ENCODE measurements around the gene GPR149.

Gene GPR149

DNA sequence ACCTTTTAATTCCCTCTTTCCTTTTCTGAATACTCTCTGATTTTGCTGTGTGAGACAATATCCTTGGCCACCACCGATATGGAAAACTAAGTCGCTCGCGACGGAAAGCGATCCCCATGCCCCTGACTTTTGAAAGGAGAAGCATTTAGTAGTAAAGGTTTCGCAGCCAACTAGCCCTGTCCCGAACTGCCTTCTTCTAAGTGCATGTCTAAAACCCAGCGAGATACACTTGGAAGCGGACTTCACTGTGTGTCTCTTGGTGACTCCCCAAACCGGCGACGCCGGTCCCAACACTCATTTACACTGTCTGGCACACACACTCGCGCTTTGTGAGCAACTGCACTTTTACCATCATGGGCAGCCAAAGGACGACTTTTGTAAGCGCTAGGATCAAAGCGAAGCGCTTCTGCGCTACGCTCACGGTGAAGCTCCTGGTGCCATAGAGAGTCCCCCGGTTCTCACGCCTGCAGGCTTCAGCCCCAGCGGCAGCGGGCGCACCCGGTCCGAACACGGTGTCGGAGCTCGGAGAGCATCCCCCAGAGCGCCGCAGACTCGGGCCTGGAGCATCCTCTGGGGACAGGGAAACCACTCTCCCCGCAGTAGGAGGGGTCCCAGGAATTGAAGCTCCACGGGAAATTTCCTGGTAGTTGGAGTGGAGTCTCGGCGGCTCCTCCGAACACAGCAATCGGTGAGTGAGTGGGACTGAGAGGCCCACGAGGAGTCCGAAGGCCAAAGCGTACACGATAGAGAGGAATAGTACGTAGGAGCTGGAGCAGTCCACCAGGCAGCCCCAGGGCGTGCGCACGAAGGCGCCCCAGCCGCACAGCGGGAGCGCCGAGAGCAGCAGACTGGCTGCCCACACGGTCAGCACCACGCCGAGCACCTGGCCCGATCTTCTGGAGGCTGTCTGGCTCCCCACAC is 1.4 kb downstream of the GPR149 start:
- TF ChIP-seq, protein P1, sequence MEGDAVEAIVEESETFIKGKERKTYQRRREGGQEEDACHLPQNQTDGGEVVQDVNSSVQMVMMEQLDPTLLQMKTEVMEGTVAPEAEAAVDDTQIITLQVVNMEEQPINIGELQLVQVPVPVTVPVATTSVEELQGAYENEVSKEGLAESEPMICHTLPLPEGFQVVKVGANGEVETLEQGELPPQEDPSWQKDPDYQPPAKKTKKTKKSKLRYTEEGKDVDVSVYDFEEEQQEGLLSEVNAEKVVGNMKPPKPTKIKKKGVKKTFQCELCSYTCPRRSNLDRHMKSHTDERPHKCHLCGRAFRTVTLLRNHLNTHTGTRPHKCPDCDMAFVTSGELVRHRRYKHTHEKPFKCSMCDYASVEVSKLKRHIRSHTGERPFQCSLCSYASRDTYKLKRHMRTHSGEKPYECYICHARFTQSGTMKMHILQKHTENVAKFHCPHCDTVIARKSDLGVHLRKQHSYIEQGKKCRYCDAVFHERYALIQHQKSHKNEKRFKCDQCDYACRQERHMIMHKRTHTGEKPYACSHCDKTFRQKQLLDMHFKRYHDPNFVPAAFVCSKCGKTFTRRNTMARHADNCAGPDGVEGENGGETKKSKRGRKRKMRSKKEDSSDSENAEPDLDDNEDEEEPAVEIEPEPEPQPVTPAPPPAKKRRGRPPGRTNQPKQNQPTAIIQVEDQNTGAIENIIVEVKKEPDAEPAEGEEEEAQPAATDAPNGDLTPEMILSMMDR (IDR thresholded peaks at IDR 0.05; ENCODE audit: low read depth, low read length, missing control alignments), result no peak
- H3K4me3 ChIP-seq (replicated peaks; ENCODE audit: low read depth, low read length), result no peak overlapping the region
- no peak for DNase-seq (ENCODE audit: extremely low read depth, low read depth)

DNA sequence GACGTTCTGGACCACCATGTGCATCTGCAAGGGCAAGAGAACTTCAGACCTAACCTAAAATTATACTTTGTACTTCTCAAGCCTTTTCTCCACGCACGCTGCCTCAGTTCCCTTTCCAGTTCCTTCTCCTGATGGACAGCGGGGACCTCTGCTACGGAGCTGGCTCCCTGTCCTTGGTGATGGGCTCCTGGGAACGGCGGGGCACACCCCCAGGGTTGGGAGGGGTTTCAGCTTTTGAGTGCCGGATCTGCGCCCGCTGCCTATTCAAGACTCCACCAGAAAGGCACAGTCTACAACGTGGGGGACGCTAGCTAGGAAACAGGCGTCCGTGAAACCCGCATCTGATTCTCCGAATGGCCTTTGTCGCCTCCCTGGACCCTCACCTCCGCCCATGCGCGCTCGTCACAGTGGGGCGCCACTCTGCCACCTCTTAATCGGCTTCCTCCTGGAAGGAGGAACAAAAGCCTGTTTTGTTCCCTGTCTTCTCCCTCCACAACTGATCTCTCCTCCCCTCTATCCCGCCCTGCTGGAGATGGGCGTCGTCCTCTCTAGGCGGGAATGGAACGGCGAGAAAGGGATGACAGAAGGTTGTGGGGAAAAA is 2.2 kb downstream of the GPR149 start:
- DNase-seq (ENCODE audit: extremely low read depth, low read depth), result no peak
- no peak overlapping the region for H3K4me3 ChIP-seq (replicated peaks; ENCODE audit: low read depth, low read length)
- TF ChIP-seq, protein P1 (IDR thresholded peaks at IDR 0.05; ENCODE audit: low read depth, low read length, missing control alignments), result no peak

DNA sequence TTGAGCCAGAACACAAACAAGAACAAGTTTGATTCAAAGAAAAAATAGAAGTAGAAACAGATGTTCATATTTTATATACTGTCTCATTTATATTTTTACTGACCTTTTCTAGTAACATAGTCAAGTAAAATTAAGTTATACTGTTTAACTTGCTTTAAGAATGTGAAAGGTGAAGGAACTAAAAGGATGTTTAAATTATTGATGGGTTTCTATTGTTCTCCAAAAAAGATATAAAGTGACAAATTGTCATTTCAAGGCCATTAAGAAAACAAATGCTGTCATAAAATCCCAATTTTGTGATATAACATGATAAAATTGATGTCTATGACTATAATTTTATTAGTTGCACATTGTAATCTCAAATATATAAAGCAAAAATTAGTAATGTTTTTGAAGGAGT is 7.3 kb downstream of the GPR149 start:
- TF ChIP-seq, protein P1 (IDR thresholded peaks at IDR 0.05; ENCODE audit: low read depth, low read length, missing control alignments), result no peak
- no peak for DNase-seq (ENCODE audit: extremely low read depth, low read depth)

DNA sequence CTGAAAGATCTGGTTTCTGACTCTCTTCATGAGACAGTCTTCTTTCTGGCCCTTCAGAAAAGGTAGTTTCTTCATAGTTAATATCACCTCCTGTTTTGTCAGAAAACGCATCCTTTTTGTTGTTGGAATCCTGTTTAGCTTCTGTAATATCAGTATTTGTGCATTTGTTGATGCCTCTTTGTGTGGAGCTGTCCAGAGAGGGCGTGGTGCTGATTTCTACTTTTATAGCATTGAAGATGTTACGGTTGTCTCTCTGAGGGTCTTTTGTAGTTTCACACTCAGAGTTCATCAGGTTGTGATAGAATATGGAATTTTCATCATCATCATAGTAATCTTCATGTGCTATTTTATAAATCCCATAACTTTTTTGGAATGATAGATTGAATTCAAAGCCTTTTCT is 8.9 kb downstream of the GPR149 start:
- TF ChIP-seq, protein P1 (IDR thresholded peaks at IDR 0.05; ENCODE audit: low read depth, low read length, missing control alignments), result no peak
- DNase-seq (ENCODE audit: extremely low read depth, low read depth), result no peak
- H3K4me3 ChIP-seq (replicated peaks; ENCODE audit: low read depth, low read length), result no peak overlapping the region

More for the DNA sequence above, 7.3 kb downstream of the GPR149 start:
- no peak overlapping the region for H3K4me3 ChIP-seq (replicated peaks; ENCODE audit: low read depth, low read length)

DNA sequence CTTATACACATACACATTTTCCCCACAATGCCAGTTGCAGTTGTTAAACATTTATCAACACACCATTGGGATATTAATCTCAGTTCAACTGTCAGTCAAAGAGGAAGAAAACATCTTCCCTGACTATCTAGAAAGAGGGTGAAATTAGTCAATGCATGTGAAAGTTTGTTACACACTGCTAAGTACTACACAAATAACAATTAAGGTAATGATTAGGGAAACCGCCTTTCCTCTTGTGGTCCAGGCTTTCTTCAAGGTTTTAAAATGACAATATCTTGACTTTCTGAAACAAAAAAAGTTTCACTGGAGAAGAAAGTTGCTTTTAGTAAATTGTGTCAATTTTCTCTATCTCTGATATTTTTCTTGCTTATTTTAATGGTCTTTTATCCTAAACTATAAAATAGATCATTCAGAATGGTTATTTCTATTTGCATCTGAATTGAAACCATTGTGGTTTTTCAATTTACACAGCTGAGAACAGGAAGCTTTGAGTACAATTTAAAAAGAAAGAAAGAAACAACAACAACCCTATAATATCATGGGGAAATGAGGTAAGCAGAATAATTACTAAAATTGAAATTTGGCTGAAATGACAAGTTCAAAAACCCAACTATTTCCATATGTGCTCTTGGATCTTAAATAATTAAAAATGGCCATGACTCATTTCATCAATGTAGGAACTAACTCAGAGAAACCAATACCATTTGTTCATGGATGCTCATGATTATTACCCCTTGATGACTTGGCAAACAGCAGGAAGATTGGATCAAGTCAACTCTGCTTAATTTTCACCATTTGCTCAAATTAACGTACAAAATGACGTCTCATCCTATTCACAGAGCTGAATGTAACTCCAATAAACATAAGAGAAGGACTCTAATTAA is 31.7 kb downstream of the GPR149 start:
- TF ChIP-seq, protein P1 (IDR thresholded peaks at IDR 0.05; ENCODE audit: low read depth, low read length, missing control alignments), result no peak
- H3K4me3 ChIP-seq (replicated peaks; ENCODE audit: low read depth, low read length), result no peak overlapping the region
- no peak for DNase-seq (ENCODE audit: extremely low read depth, low read depth)

DNA sequence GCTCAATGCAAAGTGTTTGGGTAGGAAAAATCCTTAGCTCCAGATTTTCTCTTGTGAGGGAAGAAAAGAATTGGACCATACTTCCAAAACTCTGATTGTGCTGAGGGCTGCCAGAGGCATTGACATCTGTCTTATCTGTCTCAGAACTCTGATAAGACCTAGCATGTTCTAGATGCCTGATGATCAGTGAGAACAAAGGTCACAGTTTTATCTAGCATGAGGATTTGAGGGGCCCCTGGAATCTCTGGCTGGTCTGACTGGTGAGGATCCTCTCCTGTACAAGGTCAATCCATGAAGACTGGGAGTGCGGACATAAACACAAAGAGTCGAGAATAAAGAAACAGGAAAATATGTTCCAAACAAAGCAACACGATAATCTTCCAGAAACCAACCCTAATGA is 40.1 kb downstream of the GPR149 start:
- no peak overlapping the region for H3K4me3 ChIP-seq (replicated peaks; ENCODE audit: low read depth, low read length)
- no peak for DNase-seq (ENCODE audit: extremely low read depth, low read depth)
- TF ChIP-seq, protein P1 (IDR thresholded peaks at IDR 0.05; ENCODE audit: low read depth, low read length, missing control alignments), result no peak

Data from HFF-Myc (cell line).